NCI-H524 (cell line): ENCODE results near the gene JCAD.
"Not testable (repeated sequence)": the region's sequence is repeated elsewhere in the genome, so short reads cannot be mapped to it uniquely, and the experiment has no call there.

Experiments used
- DNase-seq, 2 experiments: peaks; one replicate each; lab custom pipeline; 2025; lab: John Stamatoyannopoulos, UW

JCAD gene

DNA sequence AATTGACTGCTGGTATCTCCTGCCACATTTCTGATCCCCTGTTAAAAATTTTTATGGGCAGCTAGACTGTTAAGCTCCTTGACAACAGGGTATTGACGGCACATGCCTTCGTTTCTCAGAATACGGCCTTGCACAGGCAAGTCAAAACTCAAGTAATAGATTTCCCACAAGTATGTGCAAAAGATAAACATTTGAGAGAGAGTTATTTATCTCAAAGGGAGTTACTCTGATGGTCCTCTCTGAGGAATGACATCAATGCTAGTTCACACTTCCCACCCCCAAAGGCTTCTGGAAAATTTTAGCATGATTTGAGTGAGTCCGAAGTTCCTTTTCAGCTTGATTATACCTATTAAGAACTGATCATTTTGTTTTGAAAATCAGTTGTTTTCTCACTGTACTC is 71.9 kb downstream of the JCAD start:
- DNase-seq: no peak

- no peak for DNase-seq
Observed at GRCh38 chr10:29982997-29983648, 76.3 kb downstream of the JCAD start.

- no peak for DNase-seq
Observed at GRCh38 chr10:29981510-29981909, 77.9 kb downstream of the JCAD start.

DNA sequence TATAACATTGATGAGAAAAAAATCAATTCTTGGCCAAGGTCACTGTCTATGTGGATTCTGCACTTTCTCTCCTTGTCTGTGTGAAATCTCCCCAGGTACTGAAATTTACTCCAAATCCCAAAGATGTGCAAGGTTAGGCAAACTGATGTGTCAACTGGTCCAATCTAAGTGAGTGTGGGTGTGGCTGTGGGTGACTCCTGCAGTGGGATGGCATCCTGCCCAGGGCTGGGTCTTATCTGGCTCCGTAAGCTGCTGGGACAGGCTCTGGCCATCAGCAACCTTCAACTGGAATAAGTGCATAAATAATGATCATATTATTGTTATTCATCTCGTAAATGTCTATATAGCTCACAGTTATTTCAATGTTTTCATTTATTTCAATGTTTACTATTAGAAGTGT is 79.3 kb downstream of the JCAD start:
- no peak for DNase-seq

- not testable (repeated sequence) for DNase-seq
Observed at GRCh38 chr10:29979421-29979779, 80.0 kb downstream of the JCAD start.

GRCh38 chr10:29977171-29977570 is 82.2 kb downstream of the JCAD start:
- no peak for DNase-seq

DNA sequence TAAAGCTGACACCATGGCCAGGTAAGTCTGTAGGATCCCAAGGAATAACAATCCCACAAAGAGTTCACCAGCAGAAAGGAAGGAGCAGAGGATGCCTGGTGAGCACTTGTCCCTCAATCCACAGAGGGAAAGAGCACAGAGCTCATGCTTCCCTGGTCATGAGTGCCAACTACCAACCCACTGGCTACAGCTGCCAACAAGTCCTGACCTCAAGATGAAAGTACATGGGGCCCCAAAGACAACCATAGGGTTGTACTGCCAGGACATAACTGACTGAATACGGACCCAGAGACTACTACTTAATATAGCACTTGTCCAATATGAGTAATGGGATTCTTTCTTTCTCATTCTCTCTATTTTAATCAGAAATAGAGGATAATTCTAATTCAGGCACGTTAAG is 83.3 kb downstream of the JCAD start:
- DNase-seq: no peak

DNA sequence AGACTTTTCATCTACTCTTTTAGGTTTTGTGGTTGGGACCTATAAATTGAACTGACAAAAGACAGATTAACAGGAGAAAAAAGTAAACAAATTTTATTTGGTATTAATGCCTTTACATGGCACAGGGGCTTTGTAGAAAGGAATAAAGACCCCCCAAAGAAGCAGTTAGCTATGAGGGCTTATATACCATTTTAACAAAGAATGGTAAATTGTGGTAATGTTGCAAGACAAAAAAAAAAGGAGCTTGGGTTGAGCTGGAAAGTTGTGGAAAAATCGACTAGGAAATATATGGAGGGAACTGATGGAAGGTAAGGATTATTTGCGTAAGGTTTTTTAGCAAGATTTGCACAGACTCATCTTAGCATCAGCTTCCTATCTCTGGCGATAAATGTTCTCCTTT is 84.6 kb downstream of the JCAD start:
- DNase-seq: no peak

DNA sequence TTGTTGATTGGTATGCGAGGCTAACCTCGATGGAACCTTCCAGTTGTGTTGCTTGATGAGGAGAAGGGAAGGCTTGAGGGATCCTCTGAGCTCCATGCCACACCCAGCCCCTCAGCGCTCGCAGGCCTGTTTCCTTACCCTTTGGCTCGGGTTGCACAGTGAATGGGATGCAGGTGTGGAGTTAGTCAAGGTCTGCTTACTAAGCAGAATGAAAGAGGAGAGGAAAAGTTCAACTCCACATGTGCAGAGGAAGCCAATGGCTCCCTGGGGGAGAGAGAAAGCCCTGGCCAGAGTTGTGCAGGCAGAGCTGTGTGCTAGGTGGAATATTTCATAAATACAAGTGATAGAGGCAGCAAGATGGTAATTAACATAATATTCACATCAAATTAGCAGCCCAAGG is 85.5 kb downstream of the JCAD start:
- no peak for DNase-seq

DNA sequence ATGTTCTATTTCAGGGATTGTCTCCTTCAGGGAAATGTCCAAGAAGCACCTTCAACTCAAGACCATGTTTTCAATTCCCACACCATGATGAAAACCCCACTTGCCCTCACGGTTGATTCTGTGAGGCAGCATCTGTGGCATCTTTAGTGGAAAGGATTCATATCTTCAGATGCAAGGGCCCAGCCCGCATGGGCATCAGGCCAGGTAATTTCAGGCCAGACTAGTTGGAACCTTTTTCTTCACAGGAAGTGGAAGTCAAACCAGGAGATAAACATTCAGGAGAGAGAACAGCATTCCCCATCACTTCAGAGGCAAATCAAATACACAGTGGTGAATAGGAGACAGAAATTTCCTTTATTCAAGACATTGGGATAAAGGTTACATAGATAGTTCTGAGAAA is 88.8 kb downstream of the JCAD start:
- DNase-seq: no peak

GRCh38 chr10:29970012-29970396 is 89.4 kb downstream of the JCAD start:
- DNase-seq: no peak

- DNase-seq: no peak
Observed at GRCh38 chr10:29969255-29970011, 90.0 kb downstream of the JCAD start.

GRCh38 chr10:29968585-29968984 is 90.8 kb downstream of the JCAD start:
- DNase-seq: no peak

GRCh38 chr10:29966269-29966668 is 93.1 kb downstream of the JCAD start:
- DNase-seq: no peak
